DMS153 treated with DMSO at 0.1 percent for 48 hours (cell line): ENCODE data around the gene KRT3.

ENCODE experiments used
- DNase-seq: peaks from one replicate; lab custom pipeline; 2025; ENCODE audit not compliant: unreplicated experiment; lab: John Stamatoyannopoulos, UW

The KRT3 gene

DNA sequence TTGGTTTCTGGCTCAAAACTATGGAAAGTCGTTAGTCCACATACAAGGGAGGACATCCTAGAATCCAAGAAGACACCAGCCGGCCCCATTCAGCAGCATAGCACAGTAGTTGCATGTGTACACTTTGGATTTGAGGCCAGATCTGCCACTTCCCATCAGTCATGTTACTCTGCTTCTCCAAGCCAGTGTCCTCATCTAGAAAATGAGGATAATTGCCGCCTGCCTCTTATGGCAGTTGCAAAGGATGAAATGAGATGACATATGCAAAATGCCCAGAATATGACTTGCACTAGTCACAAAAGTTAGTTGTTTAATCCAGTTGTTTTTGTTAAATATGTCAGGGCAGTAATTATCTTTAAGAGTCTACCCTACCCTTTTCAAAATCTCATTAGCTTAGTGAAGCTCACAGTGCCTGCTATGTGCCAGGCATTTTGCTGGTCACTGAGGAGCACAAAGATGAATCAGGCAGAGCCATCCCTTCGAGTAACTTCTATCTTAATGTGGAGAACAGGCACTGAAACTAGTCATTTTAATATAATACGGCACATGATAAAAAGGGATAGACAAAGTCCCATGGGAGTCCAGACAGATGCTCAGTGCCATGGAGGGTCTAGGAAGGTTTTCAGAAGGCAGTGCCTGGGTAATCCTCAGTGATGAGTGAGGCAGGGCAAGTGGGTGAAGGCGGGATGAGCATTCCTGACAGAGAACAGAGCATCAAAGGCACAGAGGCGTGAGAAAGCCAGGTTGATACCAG, 12.2 kb downstream of the KRT3 start:
- no peak for DNase-seq

DNA sequence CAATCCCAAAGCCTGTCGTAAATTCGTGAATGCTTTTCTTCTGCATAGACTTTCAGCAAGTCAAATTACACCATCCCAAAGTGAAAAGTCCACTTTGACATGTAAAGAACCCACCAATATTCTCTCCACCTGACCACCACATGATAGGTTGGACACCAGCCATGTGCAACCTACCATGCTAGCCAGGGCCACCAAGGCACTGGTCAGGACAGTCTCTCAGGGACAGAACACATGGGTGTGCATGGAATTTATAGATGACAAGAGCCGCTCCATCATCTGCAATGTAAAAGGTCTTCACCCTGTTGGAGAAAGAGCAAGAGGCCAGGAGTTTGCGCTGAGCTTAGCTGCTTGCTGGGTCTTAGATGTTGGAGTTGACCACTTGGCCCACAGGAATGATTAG, 13.4 kb downstream of the KRT3 start:
- DNase-seq, result no peak

DNA sequence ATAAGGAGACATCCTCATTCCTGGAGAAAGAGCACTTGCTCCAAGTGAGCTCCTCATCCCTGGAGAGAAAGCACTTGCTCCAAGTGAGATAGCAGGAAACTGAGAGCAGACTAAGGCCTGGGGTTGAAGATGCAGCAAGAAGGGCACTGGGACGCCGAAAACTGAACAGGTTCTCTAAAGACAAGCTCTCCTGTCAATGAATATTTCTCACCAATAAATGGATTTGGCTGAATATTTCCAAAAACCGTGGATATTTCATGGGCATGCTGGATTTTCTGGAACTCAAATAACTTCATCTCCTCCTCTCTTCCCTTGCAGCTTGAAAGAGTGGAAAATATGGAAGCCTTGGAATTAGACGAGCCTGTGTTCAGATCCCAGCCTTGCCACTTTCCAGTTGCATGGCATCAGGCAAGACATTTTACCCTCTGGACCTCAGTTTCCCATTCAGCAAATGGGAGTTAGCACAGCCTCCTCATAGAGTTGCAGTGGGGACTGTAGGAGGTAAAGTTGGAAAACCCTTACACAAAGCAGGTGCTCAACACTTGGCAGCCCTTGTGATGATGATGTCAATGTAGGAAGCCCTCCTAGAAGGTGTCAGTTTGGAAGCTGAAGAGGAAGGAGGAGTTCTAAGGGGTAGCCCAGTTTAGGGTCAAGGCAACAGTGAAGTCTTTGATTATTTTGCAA, 14.4 kb downstream of the KRT3 start:
- no peak for DNase-seq

DNA sequence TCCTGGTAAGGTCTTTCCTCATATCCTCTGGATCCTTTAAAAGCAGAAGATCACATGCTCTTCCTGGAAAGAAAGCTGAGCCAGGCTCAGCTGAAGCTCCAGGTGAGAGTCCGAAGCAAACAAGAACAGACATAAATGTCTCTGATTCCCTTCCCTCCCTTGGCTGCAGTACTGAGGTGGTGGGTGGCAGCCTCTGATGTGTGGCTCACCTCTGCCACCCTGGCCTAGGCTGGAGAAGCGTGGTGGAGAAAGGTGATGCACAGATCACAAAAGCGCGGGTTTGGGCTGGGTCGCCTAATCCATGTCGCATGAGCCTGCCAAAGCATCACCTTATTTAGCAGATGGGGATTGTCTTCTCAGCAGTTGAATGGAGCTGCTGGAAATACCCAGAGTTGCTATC, 16.0 kb downstream of the KRT3 start:
- no peak for DNase-seq

DNA sequence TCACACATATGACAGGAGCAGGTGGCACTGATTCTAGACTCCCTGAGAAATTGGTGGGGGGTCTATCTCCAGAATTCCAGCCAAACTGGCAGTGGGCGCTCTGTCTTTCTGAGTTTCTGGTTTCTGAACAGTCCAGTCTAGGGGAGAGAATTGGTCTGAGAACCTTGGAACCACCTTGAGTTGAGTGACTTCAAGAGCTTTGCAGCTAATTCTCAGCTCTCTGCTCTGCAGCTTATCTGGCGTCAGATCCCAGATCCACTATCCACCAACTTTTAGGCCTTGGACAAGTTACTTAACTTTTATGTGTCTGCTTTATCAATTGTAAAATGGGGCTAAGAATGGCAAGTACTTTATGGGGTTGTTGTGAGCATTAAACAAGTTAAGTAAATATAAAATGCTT, 17.1 kb downstream of the KRT3 start:
- no peak for DNase-seq

DNA sequence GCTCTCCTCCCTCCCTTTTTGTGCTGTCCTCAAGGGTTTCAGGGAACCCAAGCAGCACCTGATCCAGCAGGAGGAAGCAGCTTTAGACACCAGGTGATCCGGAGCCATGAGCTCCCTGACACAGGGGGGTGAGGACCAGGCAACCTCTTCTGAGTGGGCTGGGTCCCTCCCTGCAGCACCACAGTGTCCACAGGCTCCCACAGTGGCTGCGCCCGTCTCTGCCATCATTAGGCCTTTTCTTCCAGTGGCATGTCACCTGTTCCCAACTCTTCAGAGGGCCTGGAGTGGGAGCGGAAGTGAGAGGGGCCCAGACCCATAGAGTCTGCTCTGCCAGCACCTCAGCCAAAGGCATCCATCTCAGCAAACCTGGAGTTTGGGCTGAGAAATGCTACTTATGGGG, 18.4 kb downstream of the KRT3 start:
- no peak for DNase-seq

DNA sequence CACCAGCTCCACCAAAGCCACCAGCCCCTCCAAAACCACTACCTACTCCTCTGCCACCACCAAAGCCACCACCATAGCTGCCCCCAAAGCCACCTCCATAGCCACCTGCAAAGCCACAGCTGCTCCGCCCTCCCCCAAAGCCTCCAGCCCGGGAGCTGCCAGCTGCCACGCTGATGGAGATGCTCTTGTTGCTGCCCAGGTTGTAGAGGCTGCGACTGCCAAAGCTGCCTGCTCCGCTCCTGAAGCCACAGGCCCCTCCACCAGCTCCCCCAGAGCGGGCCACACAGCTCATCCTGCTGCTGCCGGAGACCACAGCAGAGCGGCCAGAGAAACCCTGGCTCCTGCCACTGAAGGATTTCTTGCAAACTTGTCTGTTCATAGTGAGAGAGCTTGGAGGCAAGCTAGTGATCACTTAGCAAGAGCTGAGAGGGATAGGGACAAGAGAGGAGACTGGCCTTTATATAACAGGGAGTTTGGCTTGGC, 19.0 kb downstream of the KRT3 start, which contains the start of gene KRT76:
KRT76 (minus strand) TSS at position 433 of the 483 bp plus-strand sequence; CDS start at position 379, 54 bp downstream.
- no peak for DNase-seq

DNA sequence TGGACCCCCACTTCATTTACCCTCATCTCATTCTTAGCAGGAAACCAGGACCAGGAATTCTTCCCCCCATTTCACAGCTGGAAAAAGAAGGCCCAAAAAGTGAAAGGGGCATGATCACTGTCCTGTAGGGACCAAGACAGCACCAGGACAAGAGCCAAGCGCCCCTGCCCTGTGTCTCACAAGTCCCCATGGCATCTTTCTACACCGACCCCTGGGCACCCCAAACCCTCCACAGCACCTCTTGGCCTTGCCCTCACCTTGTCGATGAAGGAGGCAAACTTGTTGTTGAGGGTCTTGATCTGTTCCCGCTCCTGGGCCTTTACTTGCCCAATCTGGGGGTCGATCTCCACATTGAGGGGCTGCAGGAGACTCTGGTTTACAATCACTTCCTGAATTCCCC, 19.5 kb downstream of the KRT3 start:
- no peak for DNase-seq

DNA sequence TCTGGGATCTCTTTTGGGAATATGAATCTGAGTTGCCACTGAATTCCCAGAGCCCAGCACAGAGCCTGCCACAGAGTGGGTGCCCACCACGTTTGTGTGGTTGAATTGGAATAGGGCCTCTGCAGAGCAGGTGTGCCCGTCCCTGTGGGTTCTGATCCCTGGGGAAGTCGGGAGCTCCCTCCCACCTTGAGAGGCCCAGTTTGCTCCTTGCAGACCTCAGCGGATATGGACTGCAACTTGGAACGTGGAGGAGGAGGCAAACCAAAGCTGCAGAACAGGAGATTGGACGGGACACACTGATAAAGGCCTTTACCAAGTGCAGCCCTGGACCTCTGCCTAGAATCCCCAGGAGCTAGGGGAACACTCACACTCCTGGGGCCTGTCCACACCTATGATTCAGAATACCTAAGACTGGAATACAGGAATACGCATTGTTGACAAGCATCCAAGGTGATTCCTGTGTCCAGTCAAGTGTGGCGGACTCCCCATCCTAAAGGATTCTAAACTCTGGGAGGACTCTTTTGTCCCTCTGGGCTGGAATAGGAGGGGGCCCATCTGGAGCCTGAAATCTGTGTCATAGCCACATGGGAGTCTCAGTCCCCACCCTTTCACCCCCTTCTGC, 21.2 kb downstream of the KRT3 start:
- no peak for DNase-seq

DNA sequence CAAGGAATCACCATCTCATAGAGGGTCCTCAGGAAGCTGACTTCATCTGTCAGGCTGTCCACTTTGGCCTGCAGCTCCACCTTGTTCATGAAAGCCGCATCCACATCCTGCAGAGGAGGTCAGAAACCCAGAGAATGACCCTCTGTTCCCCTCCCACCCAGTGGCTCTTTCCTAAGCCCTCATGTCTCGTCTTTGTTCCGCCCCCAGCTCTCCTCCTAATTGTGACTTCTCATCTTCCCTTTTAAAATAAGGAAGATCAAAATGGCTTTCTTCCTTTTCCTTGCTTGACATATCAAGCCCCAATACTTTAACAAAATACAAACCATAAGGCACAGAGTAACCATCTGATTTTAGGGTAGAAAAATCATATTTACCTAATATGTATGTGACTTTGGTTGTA, 23.1 kb downstream of the KRT3 start:
- no peak for DNase-seq

DNA sequence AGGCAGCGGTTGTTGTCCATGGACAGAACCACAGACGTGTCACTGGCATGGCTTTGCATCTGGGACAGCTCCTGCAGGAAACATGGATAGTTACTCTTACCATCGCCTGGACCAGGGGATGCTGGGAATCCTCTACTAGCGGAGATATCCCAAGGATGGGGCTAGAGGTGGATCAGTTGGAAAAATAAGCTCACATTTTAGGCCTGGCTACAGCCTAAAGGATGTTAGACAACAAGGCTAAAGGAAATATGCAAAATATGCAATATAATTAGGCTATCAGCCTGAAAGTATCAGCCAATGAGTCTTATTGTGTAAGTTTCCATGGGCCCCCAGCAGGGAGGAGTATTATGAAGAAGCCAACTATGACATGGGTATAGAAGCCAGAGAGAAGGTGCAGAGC, 23.7 kb downstream of the KRT3 start:
- no peak for DNase-seq

DNA sequence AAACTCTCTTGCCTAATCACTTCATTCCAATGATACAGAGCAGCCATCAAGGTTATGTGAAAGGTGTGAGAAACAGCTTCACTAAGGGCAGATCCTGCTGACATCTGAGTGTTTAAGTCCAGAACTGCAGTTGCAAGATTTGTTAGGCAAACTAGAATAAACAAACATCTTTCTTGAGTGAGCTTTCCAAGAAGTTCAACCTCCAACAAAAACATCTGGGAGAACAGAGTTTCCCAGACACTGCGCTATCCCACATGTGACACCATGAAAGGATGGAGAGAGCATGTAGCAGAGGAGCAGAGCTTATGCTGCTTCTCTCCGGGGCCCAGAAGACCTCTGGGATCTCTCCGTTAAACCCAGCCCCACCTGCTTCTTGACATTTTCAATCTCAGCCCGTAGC, 24.4 kb downstream of the KRT3 start:
- no peak for DNase-seq

DNA sequence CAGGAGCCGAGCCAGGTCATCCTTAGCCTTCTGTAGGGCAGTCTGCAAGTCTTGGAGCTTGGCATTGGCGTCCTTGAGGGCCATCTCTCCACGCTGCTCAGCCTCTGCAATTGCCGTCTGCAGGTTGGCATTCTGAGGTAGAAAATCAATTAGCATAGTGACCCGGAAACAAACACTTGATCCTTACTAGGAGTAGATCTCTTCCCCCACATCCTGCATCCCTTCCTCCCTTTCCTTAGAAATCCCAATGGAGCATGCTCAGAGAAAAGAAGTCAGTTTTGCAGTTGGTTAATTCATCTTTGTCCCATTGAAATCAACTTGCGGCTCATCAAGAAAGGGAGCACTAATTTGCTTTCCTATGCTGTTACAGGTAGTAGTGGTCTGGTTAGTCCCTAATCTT, 24.8 kb downstream of the KRT3 start:
- no peak for DNase-seq

DNA sequence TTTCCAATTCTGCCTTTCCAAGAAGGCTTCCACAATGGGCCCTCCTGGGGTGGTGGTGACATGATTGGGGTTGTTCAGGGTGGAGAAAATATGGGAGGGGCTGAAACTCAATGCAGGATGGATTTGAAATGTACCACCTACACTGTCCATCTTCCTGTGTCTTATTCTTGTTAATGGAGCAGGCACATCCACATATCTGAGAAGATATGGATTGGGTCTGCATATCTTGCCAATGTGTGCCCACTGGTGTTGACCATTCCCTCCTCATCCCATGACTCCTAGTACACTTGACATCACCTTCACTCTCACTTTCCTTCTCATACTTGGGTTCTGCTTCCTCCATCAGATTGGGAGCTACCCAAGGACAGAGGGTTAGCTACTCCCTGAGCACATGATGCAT, 26.0 kb downstream of the KRT3 start:
- no peak for DNase-seq

DNA sequence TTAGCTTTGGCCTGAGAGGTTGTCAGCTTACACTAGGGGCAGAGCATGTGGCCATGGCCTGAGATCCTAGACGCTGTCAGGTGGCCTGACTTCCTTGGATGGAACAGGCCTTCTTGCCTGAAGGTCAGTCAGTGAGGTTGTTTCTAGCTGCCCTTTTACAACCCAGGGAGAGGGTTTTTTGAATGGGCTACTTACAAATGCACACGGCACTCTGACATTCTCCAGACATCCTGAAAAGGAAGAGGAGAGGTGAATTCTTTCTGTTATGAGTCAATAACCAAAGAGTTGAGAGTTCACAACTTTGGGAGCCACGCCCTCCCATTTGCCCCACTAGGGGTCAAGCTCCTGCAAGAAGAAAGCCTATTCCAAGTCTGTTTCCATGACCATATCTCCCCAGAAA, 26.6 kb downstream of the KRT3 start:
- DNase-seq, result no peak

DNA sequence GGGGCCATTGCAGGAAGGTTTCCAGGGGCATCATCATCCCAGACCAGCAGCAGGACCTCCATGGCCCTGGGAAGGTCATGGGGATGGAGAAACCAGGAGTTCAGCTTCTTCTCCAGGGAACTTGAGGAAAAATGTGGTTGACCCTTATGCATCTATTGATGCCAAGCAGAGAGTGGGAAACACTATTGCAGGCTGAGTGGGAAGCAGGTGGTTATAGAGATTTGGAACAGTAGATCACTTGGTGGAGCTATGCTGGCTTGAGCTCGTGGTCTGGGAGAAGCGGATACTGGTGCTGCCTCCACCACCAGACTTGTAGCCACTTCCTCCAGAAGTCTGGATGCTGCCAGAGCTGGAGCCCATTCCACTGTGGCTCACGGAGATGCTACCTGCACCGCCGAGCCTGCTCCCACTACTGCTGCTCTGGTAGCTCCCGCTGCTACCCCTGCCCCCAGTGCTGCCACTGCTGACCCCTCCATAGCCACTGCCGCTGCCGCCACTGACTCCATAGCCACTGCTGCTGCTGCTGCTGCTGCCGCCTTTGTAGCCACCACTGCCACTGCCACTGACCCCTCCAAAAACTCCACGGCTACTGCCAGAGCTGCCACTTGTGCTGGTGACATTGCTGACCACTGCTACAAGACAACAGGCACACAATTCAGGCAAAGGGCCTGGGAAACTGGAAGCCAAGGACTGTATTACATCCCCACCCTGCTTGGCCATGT, 27.3 kb downstream of the KRT3 start:
- no peak for DNase-seq

DNA sequence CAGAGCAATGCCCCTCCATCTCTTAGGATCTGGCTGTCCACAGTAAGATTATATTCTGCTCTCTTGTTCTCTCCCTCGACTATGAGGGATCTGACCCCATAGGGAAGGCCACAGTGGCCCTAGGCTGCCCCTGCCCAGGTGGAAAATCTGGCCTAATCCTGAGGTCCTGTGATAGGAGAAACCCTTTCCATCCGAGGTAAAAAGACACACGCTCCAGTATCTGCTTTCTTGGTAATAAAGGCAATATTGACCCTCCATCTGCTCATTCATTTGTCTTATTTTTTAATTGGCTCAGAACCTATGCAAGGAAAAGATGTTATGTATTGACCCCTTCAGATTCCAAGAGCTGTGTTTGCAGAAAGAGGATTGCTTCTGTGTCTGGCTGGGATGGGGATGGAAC, 28.5 kb downstream of the KRT3 start:
- no peak for DNase-seq

DNA sequence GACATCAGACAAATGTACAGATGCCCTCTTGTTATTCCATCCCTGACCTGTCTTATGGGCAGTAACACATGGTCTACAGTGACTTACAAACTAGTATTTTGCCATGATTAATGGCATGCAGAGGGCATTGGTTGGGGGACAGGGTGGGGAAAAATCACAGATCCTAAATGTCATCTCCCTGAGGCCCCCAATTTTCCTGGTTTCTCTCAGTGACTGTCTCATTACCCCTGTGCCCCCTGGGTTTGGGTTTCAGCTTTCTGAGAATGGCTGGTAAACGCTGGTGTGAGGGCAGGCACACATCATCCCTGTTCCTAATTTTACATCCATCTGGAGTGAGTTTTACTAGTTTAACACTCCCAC, 28.9 kb downstream of the KRT3 start:
- no peak for DNase-seq

DNA sequence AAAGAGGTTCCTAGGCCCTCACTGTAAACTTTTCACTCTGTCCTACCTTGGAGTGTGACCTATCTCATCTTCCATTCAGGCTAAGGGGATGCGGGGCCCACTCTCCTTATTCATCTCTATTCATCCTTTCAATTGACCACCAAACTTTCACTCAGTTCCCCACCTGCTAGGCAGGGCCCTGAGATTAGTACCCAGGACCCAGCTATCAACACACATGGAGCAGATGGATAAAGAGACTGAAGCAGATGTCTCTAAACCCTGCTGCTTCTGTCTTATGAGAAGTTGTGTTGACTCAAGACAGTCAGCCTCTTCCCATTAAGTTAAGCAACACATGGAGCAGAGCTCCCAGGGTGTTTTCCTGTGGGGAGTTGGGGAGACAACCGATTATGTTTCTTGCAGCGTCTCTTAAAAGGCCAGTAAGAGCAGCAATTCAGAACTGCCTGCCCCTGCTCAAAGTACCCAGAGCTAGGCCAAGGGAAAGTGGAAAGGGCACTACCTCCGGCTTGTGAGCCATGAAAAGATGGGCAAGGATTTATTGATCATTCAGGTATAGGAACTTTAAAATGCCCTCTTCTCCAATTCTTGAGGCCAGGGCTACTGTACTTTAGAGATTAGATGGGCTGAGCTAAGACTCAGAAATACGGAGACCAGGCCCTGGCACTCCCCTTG, 29.4 kb downstream of the KRT3 start:
- no peak for DNase-seq

DNA sequence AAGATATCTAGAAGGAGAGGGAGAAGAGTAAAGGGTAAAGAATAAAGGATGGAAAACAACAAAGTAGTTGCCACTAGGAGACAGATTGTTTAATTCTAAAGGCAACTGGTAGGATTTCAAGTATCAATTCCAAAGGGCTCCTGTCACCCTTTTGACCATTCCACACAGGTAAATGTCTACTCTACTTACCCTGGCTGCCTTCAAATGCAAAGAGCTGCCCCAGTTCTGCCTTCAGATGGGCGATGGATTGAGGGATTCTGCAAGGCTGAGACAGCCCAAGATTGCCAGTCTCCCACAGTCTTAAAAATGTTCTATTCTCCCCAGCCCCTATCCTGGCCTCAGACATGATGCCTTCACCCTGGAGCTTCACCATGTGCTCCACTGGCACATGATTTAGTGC, 30.2 kb downstream of the KRT3 start:
- DNase-seq, result no peak

DNA sequence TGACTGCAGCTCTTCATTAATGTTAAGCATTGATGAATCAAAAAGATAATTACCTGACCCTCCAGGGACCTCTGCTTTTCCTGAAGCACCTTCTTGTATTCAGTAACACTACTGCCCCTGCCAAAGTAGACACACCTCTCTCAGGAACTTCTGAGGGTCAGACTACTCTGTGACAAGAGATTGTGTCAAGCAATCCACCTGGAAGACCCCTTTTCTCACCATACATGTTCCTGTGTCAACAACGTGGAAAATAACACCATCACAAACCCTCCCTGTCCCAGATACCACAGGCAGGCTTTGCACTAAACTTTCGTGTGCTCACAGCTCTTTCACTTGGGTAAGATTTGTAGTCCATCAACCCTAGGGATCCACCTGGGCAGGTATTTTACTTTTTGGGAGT, 31.9 kb downstream of the KRT3 start:
- no peak for DNase-seq
